Measurements from ENCODE around the gene JAML.

Gene JAML

GRCh38 chr11:118238421-118238820 lies 13.6 kb upstream of the JAML start:
- H3K27ac ChIP-seq (ENCODE audit: low read depth, low read length): no peak overlapping the region
- no peaks in the 10 kb centered on the region for H3K9me3 ChIP-seq (ENCODE audit: low read length)
- H3K4me1 ChIP-seq (ENCODE audit: insufficient read depth, low read length): no peaks in the 10 kb centered on the region
- no peaks in the 10 kb centered on the region for H3K36me3 ChIP-seq (ENCODE audit: insufficient read depth, low read length)
- H3K27me3 ChIP-seq (ENCODE audit: control insufficient read depth in 1 of 2, insufficient read depth in 2 of 2, low read length in 2 of 2): no peaks in the 10 kb centered on the region
- no peak overlapping the region for H3K9ac ChIP-seq (ENCODE audit: low read length)
- H3K4me3 ChIP-seq (ENCODE audit: low read depth in 1 of 2, low read length in 2 of 2): no peak overlapping the region

- no peak overlapping the region for H3K4me3 ChIP-seq (ENCODE audit: low read depth in 1 of 2, low read length in 2 of 2)
- no peaks in the 10 kb centered on the region for H3K4me1 ChIP-seq (ENCODE audit: insufficient read depth, low read length)
- no peak overlapping the region for H3K27ac ChIP-seq (ENCODE audit: low read depth, low read length)
- H3K9me3 ChIP-seq (ENCODE audit: low read length): no peaks in the 10 kb centered on the region
- no peaks in the 10 kb centered on the region for H3K27me3 ChIP-seq (ENCODE audit: control insufficient read depth in 1 of 2, insufficient read depth in 2 of 2, low read length in 2 of 2)
- H3K36me3 ChIP-seq (ENCODE audit: insufficient read depth, low read length): no peaks in the 10 kb centered on the region
- no peak overlapping the region for H3K9ac ChIP-seq (ENCODE audit: low read length)
Observed at GRCh38 chr11:118236170-118236569, 11.4 kb upstream of the JAML start.

GRCh38 chr11:118234833-118235232 lies 10.0 kb upstream of the JAML start:
- Histone ChIP-seq H3K9ac (ENCODE audit: low read length) (no peak overlapping the region), H3K27me3 (ENCODE audit: control insufficient read depth in 1 of 2, insufficient read depth in 2 of 2, low read length in 2 of 2) (peaks cover 0 to 2% of the 10 kb centered on the region in 2 donors), H3K36me3 (ENCODE audit: insufficient read depth, low read length) (no peaks in the 10 kb centered on the region), H3K9me3 (ENCODE audit: low read length) (no peaks in the 10 kb centered on the region), H3K4me3 (ENCODE audit: low read depth in 1 of 2, low read length in 2 of 2) (no peak overlapping the region), H3K4me1 (ENCODE audit: insufficient read depth, low read length) (no peaks in the 10 kb centered on the region), H3K27ac (ENCODE audit: low read depth, low read length) (no peak overlapping the region)

GRCh38 chr11:118233850-118234249 lies 9.0 kb upstream of the JAML start:
- Histone ChIP-seq H3K36me3 (ENCODE audit: insufficient read depth, low read length) (no peaks in the 10 kb centered on the region), H3K9ac (ENCODE audit: low read length) (no peak overlapping the region), H3K27me3 (ENCODE audit: control insufficient read depth in 1 of 2, insufficient read depth in 2 of 2, low read length in 2 of 2) (peaks cover 0 to 3% of the 10 kb centered on the region in 2 donors), H3K4me3 (ENCODE audit: low read depth in 1 of 2, low read length in 2 of 2) (no peak overlapping the region), H3K9me3 (ENCODE audit: low read length) (no peaks in the 10 kb centered on the region), H3K4me1 (ENCODE audit: insufficient read depth, low read length) (no peaks in the 10 kb centered on the region), H3K27ac (ENCODE audit: low read depth, low read length) (no peak overlapping the region)

GRCh38 chr11:118233377-118233776 lies 8.6 kb upstream of the JAML start:
- no peak overlapping the region for H3K27ac ChIP-seq (ENCODE audit: low read depth, low read length)
- H3K36me3 ChIP-seq (ENCODE audit: insufficient read depth, low read length): no peaks in the 10 kb centered on the region
- peaks cover 0 to 3% of the 10 kb centered on the region in 2 donors for H3K27me3 ChIP-seq (ENCODE audit: control insufficient read depth in 1 of 2, insufficient read depth in 2 of 2, low read length in 2 of 2)
- H3K9ac ChIP-seq (ENCODE audit: low read length): no peak overlapping the region
- no peak overlapping the region for H3K4me3 ChIP-seq (ENCODE audit: low read depth in 1 of 2, low read length in 2 of 2)
- H3K4me1 ChIP-seq (ENCODE audit: insufficient read depth, low read length): no peaks in the 10 kb centered on the region
- no peaks in the 10 kb centered on the region for H3K9me3 ChIP-seq (ENCODE audit: low read length)

- Histone ChIP-seq H3K36me3 (ENCODE audit: insufficient read depth, low read length) (no peaks in the 10 kb centered on the region), H3K27me3 (ENCODE audit: control insufficient read depth in 1 of 2, insufficient read depth in 2 of 2, low read length in 2 of 2) (peaks cover 0 to 3% of the 10 kb centered on the region in 2 donors), H3K9me3 (ENCODE audit: low read length) (no peaks in the 10 kb centered on the region), H3K4me3 (ENCODE audit: low read depth in 1 of 2, low read length in 2 of 2) (no peak overlapping the region), H3K4me1 (ENCODE audit: insufficient read depth, low read length) (no peaks in the 10 kb centered on the region), H3K9ac (ENCODE audit: low read length) (no peak overlapping the region), H3K27ac (ENCODE audit: low read depth, low read length) (no peak overlapping the region)
Observed at GRCh38 chr11:118232659-118233058, 7.8 kb upstream of the JAML start.

- no peaks in the 10 kb centered on the region for H3K36me3 ChIP-seq (ENCODE audit: insufficient read depth, low read length)
- H3K27me3 ChIP-seq (ENCODE audit: control insufficient read depth in 1 of 2, insufficient read depth in 2 of 2, low read length in 2 of 2): peaks cover 0 to 3% of the 10 kb centered on the region in 2 donors
- H3K4me3 ChIP-seq (ENCODE audit: low read depth in 1 of 2, low read length in 2 of 2): no peak overlapping the region
- H3K9ac ChIP-seq (ENCODE audit: low read length): no peak overlapping the region
- H3K27ac ChIP-seq (ENCODE audit: low read depth, low read length): no peak overlapping the region
- no peaks in the 10 kb centered on the region for H3K9me3 ChIP-seq (ENCODE audit: low read length)
- no peaks in the 10 kb centered on the region for H3K4me1 ChIP-seq (ENCODE audit: insufficient read depth, low read length)
Observed at GRCh38 chr11:118231461-118231860, 6.7 kb upstream of the JAML start.

- no peaks in the 10 kb centered on the region for H3K9me3 ChIP-seq (ENCODE audit: low read length)
- H3K27ac ChIP-seq (ENCODE audit: low read depth, low read length): no peak overlapping the region
- no peaks in the 10 kb centered on the region for H3K36me3 ChIP-seq (ENCODE audit: insufficient read depth, low read length)
- H3K9ac ChIP-seq (ENCODE audit: low read length): no peak overlapping the region
- H3K27me3 ChIP-seq (ENCODE audit: control insufficient read depth in 1 of 2, insufficient read depth in 2 of 2, low read length in 2 of 2): peaks cover 0 to 3% of the 10 kb centered on the region in 2 donors
- H3K4me3 ChIP-seq (ENCODE audit: low read depth in 1 of 2, low read length in 2 of 2): no peak overlapping the region
- no peaks in the 10 kb centered on the region for H3K4me1 ChIP-seq (ENCODE audit: insufficient read depth, low read length)
Observed at GRCh38 chr11:118230088-118230487, 5.3 kb upstream of the JAML start.

GRCh38 chr11:118229274-118229847 lies 4.5 kb upstream of the JAML start:
- Histone ChIP-seq H3K4me3 (ENCODE audit: low read depth in 1 of 2, low read length in 2 of 2) (no peak overlapping the region), H3K4me1 (ENCODE audit: insufficient read depth, low read length) (no peaks in the 10 kb centered on the region), H3K36me3 (ENCODE audit: insufficient read depth, low read length) (no peaks in the 10 kb centered on the region), H3K27ac (ENCODE audit: low read depth, low read length) (no peak overlapping the region), H3K9me3 (ENCODE audit: low read length) (no peaks in the 10 kb centered on the region), H3K9ac (ENCODE audit: low read length) (no peak overlapping the region), H3K27me3 (ENCODE audit: control insufficient read depth in 1 of 2, insufficient read depth in 2 of 2, low read length in 2 of 2) (peaks cover 0 to 3% of the 10 kb centered on the region in 2 donors)

- Histone ChIP-seq H3K4me3 (ENCODE audit: low read depth in 1 of 2, low read length in 2 of 2) (no peak overlapping the region), H3K27me3 (ENCODE audit: control insufficient read depth in 1 of 2, insufficient read depth in 2 of 2, low read length in 2 of 2) (peaks cover 0 to 3% of the 10 kb centered on the region in 2 donors), H3K36me3 (ENCODE audit: insufficient read depth, low read length) (no peaks in the 10 kb centered on the region), H3K9ac (ENCODE audit: low read length) (no peak overlapping the region), H3K9me3 (ENCODE audit: low read length) (no peaks in the 10 kb centered on the region), H3K4me1 (ENCODE audit: insufficient read depth, low read length) (no peaks in the 10 kb centered on the region), H3K27ac (ENCODE audit: low read depth, low read length) (no peak overlapping the region)
Observed at GRCh38 chr11:118227865-118228785, 3.3 kb upstream of the JAML start.

- H3K27ac ChIP-seq (ENCODE audit: low read depth, low read length): no peak overlapping the region
- H3K9ac ChIP-seq (ENCODE audit: low read length): no peak overlapping the region
- H3K9me3 ChIP-seq (ENCODE audit: low read length): no peaks in the 10 kb centered on the region
- no peaks in the 10 kb centered on the region for H3K36me3 ChIP-seq (ENCODE audit: insufficient read depth, low read length)
- H3K27me3 ChIP-seq (ENCODE audit: control insufficient read depth in 1 of 2, insufficient read depth in 2 of 2, low read length in 2 of 2): peaks cover 0 to 3% of the 10 kb centered on the region in 2 donors
- no peak overlapping the region for H3K4me3 ChIP-seq (ENCODE audit: low read depth in 1 of 2, low read length in 2 of 2)
- no peaks in the 10 kb centered on the region for H3K4me1 ChIP-seq (ENCODE audit: insufficient read depth, low read length)
Observed at GRCh38 chr11:118226781-118227180, 2.0 kb upstream of the JAML start.

All from muscle layer of colon (tissue), 2 donors.